Measurements from ENCODE around the gene FUT3.

Gene FUT3

DNA sequence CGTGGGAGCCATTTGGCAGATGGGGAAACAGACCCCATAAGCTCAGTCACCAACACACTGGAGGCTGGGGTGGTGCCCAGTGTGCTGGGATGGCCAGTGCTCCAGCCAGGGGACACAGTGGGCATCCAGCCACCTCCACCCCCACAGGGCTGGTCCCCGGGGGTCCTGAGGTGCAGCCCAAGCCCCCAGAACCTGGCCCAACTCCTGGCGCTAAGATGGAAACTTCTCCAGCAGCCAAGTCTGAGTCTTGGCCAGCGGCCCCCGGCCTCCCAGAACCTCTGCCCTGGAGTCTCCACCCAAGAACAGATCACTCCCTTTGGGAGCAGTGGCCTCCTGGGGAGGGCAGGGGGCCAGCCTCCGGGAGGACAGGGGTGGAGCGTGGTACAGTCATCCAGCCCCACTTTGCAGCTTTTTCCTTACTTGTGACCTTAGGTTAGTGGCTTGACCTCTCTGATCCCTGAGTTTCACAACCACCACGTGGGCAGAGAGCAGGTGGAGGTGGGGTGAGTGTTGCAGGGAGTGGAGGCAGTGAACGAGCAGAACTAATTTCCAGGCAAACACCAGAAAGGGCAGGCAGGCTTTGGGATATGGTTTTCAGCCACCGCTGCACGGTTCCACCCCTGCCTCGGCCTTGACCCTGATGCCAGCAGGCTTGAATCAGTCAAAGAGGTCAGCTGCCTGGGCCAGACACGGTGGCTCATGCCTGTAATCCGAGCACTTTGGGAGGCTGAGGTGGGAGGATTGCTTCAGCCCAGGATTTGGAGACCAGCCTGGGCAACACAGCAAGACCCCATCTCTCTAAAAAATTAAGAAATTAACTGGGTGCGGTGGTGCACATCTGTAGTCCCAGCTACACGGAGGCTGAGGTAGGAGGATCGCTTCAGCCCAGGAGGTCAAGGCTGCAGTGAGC, 50.6 kb downstream of the FUT3 start:
- no peak for DNase-seq

DNA sequence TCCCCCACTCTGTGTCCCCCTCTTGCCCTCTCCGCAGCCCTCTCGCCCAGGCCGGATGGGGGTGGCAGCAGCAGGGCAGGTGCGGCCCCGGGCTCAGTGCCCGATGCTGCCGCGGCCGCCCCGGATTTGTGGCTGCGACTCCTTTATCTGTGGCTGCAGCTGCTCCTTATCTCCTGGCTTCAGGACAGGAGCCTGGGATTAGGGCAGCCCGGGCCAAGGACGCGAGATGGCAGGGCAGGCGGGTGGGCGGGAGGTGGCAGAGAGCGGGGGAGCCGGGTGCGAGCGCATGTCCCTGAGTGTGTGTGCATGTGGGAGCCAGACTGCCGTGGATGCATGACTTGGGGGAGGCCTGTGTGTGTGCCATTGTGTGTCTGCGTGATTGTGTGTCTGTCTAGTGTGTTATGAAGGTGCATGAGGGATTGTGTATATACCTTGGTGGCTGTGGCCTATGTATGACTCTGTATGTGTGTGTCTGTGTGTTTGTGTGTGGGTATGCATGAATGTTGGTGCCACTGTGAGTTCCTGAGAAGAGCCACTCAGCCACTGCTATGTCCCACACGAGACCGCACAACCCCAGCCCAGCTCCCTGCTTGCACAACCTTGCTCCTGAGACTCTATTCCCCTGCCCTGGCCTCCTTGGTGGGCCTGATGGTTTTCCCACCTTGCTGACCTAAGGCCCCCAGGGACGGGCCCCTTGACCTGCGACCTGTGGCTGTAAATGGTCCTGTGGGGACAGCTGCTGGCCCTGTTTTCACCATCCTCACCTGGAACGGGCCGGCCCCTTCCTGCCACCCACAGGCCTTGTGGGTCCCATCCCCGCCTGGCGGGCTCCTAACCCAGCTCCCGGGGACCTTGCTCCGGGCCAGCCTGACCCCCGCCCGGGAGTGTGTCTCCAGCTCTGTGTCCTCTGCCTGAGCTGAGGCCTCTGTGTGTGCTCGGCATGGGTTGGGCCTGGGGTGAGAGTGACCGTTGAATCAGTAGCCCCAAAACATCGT, 51.7 kb downstream of the FUT3 start:
- no peak for DNase-seq

- no peak for DNase-seq
Measured at GRCh38 chr19:5798244-5798643, 53.0 kb downstream of the FUT3 start.

- no peak for DNase-seq
Measured at GRCh38 chr19:5795382-5795919, 55.8 kb downstream of the FUT3 start.

DNA sequence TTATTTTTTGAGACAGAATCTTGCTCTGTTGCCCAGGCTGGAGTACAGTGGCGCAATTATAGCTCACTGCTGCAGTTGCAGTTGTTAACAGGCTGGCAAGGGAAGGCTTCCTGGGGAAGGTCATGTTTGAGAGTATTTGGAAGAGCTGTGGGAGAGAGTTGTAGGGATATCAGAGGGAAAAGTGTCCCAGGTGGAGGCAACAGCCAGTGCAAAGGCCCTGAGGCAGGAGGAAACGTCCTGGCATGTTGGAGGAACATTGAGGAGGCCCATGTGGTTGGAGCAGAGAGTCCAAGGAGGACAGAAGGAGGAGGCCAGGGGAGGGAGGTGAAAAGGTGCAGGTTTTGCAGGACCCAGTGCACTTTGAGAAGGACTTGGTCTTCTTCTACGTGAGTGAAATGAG, 58.1 kb downstream of the FUT3 start:
- no peak for DNase-seq

Measured in suppressor macrophage treated with lipopolysaccharide for 1 hour (primary cell).